Pancreas (tissue), 10 donors: ENCODE data around the gene PCNT. TPM values are rescaled to one million over a fixed set of nuclear protein-coding genes. Genes with fewer than 3 reads are reported as not detected.

Experiments used
- ATAC-seq, 4 donors: fragments of 200-7000 bp; cut with Tn5 transposase; one replicate each; pipeline versions ENCODE4 v1.8.0 to v1.9.1; 2020; ENCODE audit warnings: mild to moderate bottlenecking in 4 of 4, moderate library complexity in 4 of 4
- DNase-seq, 6 donors: peaks; one replicate each; pipeline ENCODE4 v3.0.0-alpha.2; 2020
- FAIRE-seq: peaks from 2 replicates; lab custom pipeline; 2012; peaks lifted over from hg19 to GRCh38; lab: Jason Lieb, UNC
- H3K27ac ChIP-seq, 4 donors: fragments of 200-600 bp; sonication (generic); 1 replicate in 3 of 4; 2 replicates in 1 of 4; pipeline versions ENCODE4 v1.5.0 to v1.8.0; 2020
- H3K27me3 ChIP-seq, 4 donors: fragments of 200-600 bp; one replicate each; pipeline ENCODE4 v1.8.0; 2021
- H3K36me3 ChIP-seq, 3 donors: fragments of 200-600 bp; sonication (generic) in 1 of 3; one replicate each; pipeline versions ENCODE4 v1.5.0 to v1.8.0; 2020 to 2021
- H3K4me1 ChIP-seq, 3 donors: fragments of 200-600 bp; one replicate each; pipeline ENCODE4 v1.8.0; 2021
- H3K4me3 ChIP-seq, 4 donors: fragments of 200-600 bp; sonication (generic) in 2 of 4; one replicate each; pipeline versions ENCODE4 v1.5.0 to v1.8.0; 2020 to 2021
- H3K9me3 ChIP-seq, 4 donors: fragments of 200-600 bp; one replicate each; pipeline ENCODE4 v1.8.0; 2021
- WGBS, 2 donors: extraction: QIAGEN DNeasy Blood & Tissue Kit; methylation state at CpG; one replicate each; pipeline ENCODE4 v1.1.7; 2013; 5-methylcytosine and 5-hydroxymethylcytosine counted together
- intact Hi-C, 3 donors: fragments of 100-400 bp; cut with DNase I; formaldehyde crosslinking; loops; one replicate each; pipeline versions ENCODE4 v1.11.1 to v1.14.2; 2022
- polyA plus RNA-seq, 2 donors: library from polyadenylated mRNA; stranded (reverse); fragments of 200-250 nt; gene quantifications; one replicate each; pipeline ENCODE4 v1.2.3, GENCODE V29; 2013
- total RNA-seq, 6 donors: library from RNA; stranded (reverse); fragmentation: NEBNext Ultra II Directional in 4 of 6; extraction: Animal tissue kit (Norgen Biotek cat#: 25700) in 4 of 6; gene quantifications; one replicate each; pipeline versions ENCODE4 v1.2.1 to v1.2.4, GENCODE V29; 2021 to 2023
- TF ChIP-seq, protein P1 (sequence below), 4 donors: fragments of 200-600 bp; sonication (generic) in 3 of 4; IDR thresholded peaks; one replicate each; pipeline versions ENCODE4 v1.5.0 to v1.8.0; 2021; ENCODE audit warnings: antibody characterized with exemption in 4 of 4
- donor health status: healthy with polysubstance abuse.
- donor health status: DM: no; HTN: no; CAD: no; lungs with moderate emphysema.
- donor health status: DM: no; HTN: no; CAD: no.
- donor health status: control.
- donor health status: control.
- donor health status: Bipolar disorder and iron deficiency.
- donor health status: DM: yes; HTN: yes; CAD: no.
- donor health status: DM: no; HTN: no; CAD: no.
- donor health status: DM: no; HTN: no; CAD: no.
- donor health status: DM: yes; HTN: yes; CAD: no.

PCNT gene
- total and polyA plus RNA-seq, 8 donors = 8.1 to 15.5 (median 12.1) TPM

DNA sequence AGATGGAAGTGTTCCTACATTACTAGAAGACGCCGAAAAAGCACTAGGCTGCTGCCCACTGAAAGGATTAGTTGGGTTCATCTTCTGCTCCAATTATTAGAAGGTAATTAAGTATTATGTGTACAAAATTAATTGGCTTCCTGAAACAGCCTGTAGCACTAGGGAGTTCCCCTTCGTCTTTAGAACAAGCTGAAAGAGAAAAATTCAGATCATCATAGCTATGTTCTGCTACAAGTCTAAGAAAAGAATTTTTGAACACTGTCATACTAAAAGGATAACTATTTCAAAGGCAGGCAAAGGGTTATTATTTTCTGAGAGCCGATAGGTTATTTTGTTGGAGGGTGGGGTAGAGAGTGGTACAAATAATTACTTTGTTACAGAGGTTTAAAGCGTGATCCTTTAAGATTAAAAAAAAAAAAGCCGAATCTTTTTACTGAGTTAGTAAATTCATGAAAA, 38.7 kb upstream of the PCNT start, which contains the start of gene MCM3AP:
Gene MCM3AP (minus strand): TSS at position 406 of the 456 bp plus-strand sequence. CDS start 325 bp downstream, at position 81.
- TF ChIP-seq, protein P1, sequence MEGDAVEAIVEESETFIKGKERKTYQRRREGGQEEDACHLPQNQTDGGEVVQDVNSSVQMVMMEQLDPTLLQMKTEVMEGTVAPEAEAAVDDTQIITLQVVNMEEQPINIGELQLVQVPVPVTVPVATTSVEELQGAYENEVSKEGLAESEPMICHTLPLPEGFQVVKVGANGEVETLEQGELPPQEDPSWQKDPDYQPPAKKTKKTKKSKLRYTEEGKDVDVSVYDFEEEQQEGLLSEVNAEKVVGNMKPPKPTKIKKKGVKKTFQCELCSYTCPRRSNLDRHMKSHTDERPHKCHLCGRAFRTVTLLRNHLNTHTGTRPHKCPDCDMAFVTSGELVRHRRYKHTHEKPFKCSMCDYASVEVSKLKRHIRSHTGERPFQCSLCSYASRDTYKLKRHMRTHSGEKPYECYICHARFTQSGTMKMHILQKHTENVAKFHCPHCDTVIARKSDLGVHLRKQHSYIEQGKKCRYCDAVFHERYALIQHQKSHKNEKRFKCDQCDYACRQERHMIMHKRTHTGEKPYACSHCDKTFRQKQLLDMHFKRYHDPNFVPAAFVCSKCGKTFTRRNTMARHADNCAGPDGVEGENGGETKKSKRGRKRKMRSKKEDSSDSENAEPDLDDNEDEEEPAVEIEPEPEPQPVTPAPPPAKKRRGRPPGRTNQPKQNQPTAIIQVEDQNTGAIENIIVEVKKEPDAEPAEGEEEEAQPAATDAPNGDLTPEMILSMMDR (IDR thresholded peaks at IDR 0.05) = no peak
- peaks cover 0 to 5% (median 4%) of the 10 kb centered on the region in 3 donors for H3K36me3 ChIP-seq
- 20 to 24% methylated on average over 6 of the region's 6 CpGs for WGBS, 2 donors
- FAIRE-seq (no peak), DNase-seq (no peak), ATAC-seq (no peak)
- no peaks in the 10 kb centered on the region for H3K9me3 ChIP-seq
- H3K4me1 ChIP-seq = peaks cover 13 to 47% (median 14%) of the 10 kb centered on the region in 3 donors
- H3K27me3 ChIP-seq = no peaks in the 10 kb centered on the region
- peak within 1 kb of the TSS; percentile 90 to 94 (median 93) for H3K27ac ChIP-seq
- H3K4me3 ChIP-seq = peak within 1 kb of the TSS; percentile 86 to 97 (median 94)
- intact Hi-C loops = no loop called here

DNA sequence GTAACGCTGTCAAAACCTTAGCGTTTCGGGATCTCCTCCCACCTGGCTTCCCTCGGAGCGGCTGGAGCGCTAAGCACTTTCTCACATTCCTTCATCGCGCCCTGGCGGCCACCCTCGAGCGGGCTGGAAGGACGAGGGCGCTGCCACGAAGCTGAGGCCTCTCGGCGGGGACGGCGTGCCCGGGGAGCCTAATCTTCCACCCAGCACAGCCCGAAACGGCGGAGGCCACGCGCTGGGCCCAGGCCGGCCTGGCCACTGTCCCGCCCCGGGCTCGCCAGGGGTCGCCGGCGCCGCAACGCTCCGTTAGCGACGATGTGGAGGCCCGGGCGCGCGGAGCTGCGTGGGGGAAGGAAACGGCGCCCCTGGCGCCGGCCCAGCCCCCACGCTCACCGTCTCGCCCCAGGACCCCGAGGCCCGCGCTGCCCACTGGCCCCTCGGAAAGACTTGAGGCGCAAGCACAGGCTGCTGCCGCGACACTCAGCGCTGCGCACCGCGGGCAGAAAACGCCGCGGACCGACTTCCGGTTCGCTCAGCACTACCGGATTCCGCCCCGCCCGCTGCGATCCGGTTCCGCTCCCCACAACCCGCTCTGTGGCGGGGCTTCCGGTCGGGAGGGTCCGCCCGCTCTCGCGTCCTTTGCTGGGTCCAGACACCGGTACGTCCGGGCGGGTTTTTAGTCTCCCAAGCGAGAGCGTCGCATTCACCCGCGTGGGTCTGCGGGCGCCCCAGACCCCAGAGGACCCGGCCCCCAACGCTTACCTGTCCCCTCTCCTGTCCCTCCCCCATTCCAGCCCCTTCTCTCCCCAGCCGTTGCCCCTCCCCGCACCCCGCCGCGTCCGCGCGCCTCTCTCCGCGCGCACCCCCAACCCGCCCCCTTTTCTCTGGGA, 38.0 kb upstream of the PCNT start, which contains the start of gene YBEY:
Gene YBEY (plus strand): TSS at position 582 of the 887 bp plus-strand sequence. CDS start 572 bp downstream, outside the sequence.
- peak; percentile 95 to 98 (median 97) for ATAC-seq
- TF ChIP-seq, protein P1 (IDR thresholded peaks at IDR 0.05) = peak in 1 of 4 donors; percentile 21
- Histone ChIP-seq H3K4me3 (peak within 1 kb of the TSS; percentile 86 to 97 (median 94)), H3K9me3 (no peaks in the 10 kb centered on the region), H3K27me3 (no peaks in the 10 kb centered on the region), H3K27ac (peak within 1 kb of the TSS; percentile 90 to 94 (median 93)), H3K36me3 (peaks cover 0 to 5% (median 0%) of the 10 kb centered on the region in 3 donors), H3K4me1 (peaks cover 13 to 46% (median 14%) of the 10 kb centered on the region in 3 donors)
- no peak for FAIRE-seq
- peak; percentile 83 to 93 (median 88) for DNase-seq
- 0% methylated on average over 67 to 105 of the region's 105 CpGs for WGBS, 2 donors
- intact Hi-C loops = no loop called here

DNA sequence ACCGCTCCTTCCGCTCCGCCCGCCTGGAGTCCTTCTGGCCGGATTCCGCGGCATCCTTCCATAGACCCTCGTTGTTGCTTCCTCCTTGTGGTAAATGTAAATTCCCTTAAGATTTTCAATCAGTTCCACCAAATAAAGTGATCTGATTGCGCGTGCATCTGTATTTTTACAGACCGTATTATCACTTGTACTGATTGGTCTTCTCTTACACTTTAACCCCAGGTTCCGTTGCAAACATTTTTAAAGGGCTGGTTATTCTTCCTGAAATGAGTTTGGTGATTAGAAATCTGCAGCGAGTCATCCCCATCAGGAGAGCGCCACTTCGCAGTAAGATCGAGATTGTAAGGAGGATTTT, 37.3 kb upstream of the PCNT start:
- Histone ChIP-seq H3K27me3 (no peaks in the 10 kb centered on the region), H3K27ac (peak overlapping the region; percentile 90 to 94 (median 93)), H3K9me3 (no peaks in the 10 kb centered on the region), H3K4me3 (peak overlapping the region; percentile 86 to 97 (median 94)), H3K4me1 (peaks cover 8 to 40% (median 9%) of the 10 kb centered on the region in 3 donors), H3K36me3 (peaks cover 0 to 7% (median 0%) of the 10 kb centered on the region in 3 donors)
- TF ChIP-seq, protein P1 (IDR thresholded peaks at IDR 0.05) = no peak
- DNase-seq (no peak), ATAC-seq (peak in 1 of 4 donors; percentile 1), FAIRE-seq (no peak)
- intact Hi-C loops = no loop called here
- WGBS, 2 donors = 1% methylated on average over 16 of the region's 16 CpGs

DNA sequence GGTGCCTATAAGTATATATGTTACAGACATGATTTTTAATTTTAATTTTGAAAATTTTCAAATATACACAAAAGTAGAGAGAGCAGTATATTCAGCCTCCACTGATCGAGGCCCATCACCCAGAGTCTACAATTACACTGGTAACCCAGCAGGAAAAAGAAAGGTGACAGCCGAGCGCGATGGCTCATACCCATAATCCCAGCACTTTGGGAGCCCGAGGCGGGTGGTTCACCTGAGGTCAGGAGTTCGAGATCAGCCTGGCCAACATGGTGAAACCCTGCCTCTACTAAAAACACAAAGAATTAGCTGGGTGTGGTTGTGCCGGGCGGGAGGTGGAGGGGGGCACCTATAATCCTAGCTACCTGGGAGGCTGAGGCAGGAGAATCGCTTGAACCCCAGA, 36.4 kb upstream of the PCNT start:
- H3K27me3 ChIP-seq = no peaks in the 10 kb centered on the region
- H3K4me3 ChIP-seq = no peak overlapping the region
- no peak for DNase-seq
- H3K27ac ChIP-seq = no peak overlapping the region
- intact Hi-C loops = no loop called here
- TF ChIP-seq, protein P1 (IDR thresholded peaks at IDR 0.05) = no peak
- H3K4me1 ChIP-seq = peaks cover 7 to 31% (median 9%) of the 10 kb centered on the region in 3 donors
- 89 to 93% methylated on average over 10 of the region's 10 CpGs for WGBS, 2 donors
- H3K36me3 ChIP-seq = peaks cover 0 to 8% (median 0%) of the 10 kb centered on the region in 3 donors
- FAIRE-seq = no peak
- ATAC-seq = no peak
- H3K9me3 ChIP-seq = no peaks in the 10 kb centered on the region
